C4-2B (cell line): ENCODE data around the gene CACNG6.

Experiments used
- H3K27ac ChIP-seq: fragments of 450-650 bp; 2 replicates; pipeline ENCODE4 v1.5.1; 2017
- CTCF ChIP-seq: fragments of 450-650 bp; conservative IDR thresholded peaks from 2 replicates; pipeline ENCODE4 v1.5.1; 2017; ENCODE audit warnings: mild to moderate bottlenecking
- ZFX ChIP-seq: fragments of 450-650 bp; IDR thresholded peaks from 2 replicates; pipeline ENCODE4 v1.6.1; 2017

The CACNG6 gene

GRCh38 chr19:53977429-53977990 lies 13.9 kb upstream of the CACNG6 start:
- H3K27ac ChIP-seq, result no peak overlapping the region
- no peak for TF ChIP-seq CTCF
- no peak for TF ChIP-seq ZFX

- TF ChIP-seq ZFX (no peak), CTCF (no peak)
- H3K27ac ChIP-seq, result no peak overlapping the region
Observed at GRCh38 chr19:53977991-53978731, 13.3 kb upstream of the CACNG6 start.

- no peak for TF ChIP-seq CTCF
- TF ChIP-seq ZFX, result no peak
- H3K27ac ChIP-seq, result no peak overlapping the region
Observed at GRCh38 chr19:53978975-53979801, 12.2 kb upstream of the CACNG6 start.

GRCh38 chr19:53980539-53981375 lies 10.7 kb upstream of the CACNG6 start:
- TF ChIP-seq ZFX, result no peak
- TF ChIP-seq CTCF, result no peak
- no peak overlapping the region for H3K27ac ChIP-seq

- H3K27ac ChIP-seq, result no peak overlapping the region
- TF ChIP-seq ZFX (no peak), CTCF (no peak)
Observed at GRCh38 chr19:53981376-53981951, 10.0 kb upstream of the CACNG6 start.

- no peak overlapping the region for H3K27ac ChIP-seq
- TF ChIP-seq CTCF (no peak), ZFX (no peak)
Observed at GRCh38 chr19:53982001-53982451, 9.4 kb upstream of the CACNG6 start.
